HPDE6-E6E7 (cell line): ENCODE data around the gene FLT4.

Source experiments
- DNase-seq: peaks from one replicate; pipeline ENCODE4 v3.0.0; 2011; ENCODE audit warnings: missing footprints; ENCODE audit errors: extremely low spot score

FLT4 gene

GRCh38 chr5:180626661-180627385 is 22.6 kb downstream of the FLT4 start:
- DNase-seq: no peak

- no peak for DNase-seq
These were observed 23.4 kb downstream of the FLT4 start for GRCh38 chr5:180625791-180626660.

- DNase-seq: no peak
These were observed 24.1 kb downstream of the FLT4 start for GRCh38 chr5:180625125-180625790.

DNA sequence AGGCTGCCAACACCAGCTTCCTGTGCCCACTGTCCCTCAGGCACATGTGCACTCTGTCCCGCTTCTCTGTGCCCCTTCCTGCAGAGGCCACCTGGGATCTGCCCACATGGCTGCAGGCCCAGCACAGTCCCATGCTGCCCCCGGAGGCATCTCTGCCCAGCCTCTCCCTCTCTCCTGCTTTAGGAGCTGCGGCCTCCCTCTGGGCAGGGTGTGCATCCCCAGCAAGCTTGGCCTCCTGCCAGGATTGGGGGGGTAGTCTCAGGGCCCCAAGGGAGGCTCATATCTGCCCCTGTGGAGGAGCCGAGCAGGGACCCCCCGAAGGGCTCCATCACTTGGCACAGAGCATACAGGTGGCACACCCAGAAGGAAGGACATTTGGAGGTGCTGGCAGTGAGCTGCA is 24.8 kb downstream of the FLT4 start:
- no peak for DNase-seq

DNA sequence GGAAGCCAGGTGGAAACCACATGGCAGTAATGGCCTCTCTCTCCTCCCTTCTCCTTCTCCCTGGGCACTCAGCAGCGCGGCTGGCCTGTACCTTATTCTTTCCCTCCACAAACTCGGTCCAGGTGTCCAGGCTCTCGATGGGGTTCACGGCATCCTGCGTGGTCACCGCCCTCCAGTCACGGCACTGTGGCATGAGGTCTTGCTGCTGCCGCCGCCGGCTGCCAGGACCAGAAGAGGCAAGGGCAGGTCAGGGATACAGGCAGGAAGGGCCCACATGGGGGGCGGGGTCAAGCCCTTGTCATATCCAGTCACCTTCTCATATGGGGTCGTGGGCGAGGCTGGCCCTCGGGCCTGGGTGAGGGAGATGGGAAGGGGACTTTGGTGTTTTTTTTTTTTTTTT is 25.6 kb downstream of the FLT4 start:
- no peak for DNase-seq

- no peak for DNase-seq
These were observed 26.0 kb downstream of the FLT4 start for GRCh38 chr5:180623411-180623834.

- no peak for DNase-seq
These were observed 26.5 kb downstream of the FLT4 start for GRCh38 chr5:180622910-180623309.

- no peak for DNase-seq
These were observed 28.1 kb downstream of the FLT4 start for GRCh38 chr5:180621311-180621710.

DNA sequence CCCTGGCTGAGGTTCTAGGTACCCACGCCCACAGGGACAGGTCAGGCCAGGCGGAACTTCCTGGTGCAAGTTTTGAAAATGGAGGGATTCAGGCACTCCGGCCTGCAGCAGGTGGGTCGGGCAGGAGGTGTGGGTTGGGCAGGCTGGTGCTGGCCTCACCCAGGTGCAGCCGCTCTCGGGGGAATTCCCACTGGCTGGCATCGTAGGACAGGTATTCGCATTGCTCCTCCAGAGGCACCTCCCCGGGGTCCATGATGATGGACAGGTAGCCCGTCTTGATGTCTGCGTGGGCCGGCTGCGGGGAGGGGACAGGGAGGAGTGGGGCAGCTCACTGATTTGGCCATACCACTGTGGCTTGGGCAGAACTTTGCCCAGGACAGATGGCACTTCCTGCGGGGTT is 29.4 kb downstream of the FLT4 start:
- DNase-seq: no peak

DNA sequence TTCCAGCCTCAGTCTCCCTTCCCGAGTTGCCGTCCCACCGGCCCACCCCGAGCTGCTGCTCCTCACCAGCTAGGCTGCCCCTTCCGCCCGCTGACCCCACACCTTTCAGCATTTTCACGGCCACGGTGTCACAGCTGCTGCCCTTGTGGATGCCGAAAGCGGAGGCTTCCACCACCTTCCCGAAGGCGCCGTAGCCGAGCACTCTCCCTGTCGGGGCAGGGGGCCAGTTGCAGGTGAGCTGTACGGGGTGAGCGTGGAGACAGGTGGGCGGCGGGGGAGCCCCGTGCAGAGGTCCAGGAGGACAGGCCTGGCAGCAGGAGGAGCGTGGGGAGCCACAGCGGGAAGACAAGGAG is 29.9 kb downstream of the FLT4 start:
- DNase-seq: no peak

- no peak for DNase-seq
These were observed 30.4 kb downstream of the FLT4 start for GRCh38 chr5:180618829-180619562.

DNA sequence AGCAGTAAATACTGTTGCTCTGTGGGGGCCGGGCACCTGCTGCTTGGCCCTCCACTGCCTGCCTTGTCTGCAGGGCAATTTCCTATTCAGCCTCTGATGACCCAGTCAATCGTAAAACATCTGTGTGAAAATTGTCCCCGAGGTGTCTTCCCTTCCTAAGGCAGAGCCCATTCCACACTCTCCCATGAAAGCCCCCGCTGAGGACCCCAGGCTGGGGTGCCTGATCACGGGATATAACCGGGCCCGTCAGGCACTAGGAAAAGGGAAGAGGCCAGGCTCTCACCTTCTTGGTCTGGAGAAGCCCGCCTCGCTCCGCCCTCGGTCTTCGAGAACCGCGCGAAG is 30.9 kb downstream of the FLT4 start:
- no peak for DNase-seq

DNA sequence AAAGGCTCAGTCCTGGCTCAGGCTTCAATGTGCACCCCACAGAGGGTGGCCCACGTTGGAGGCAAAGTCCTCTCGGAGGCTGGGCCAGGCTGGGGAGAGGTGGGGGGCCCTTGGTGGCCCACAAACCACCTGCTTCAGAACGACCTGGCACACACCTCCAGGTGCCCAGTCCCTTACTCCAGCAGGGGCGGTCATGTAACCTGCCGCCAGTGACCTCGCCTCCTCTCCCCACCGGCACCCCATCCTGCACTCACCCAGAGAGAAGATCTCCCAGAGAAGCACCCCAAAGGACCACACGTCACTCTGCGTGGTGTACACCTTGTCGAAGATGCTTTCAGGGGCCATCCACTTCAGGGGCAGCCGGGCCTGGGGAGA is 35.6 kb downstream of the FLT4 start:
- no peak for DNase-seq

- no peak for DNase-seq
These were observed 36.1 kb downstream of the FLT4 start for GRCh38 chr5:180613188-180613813.

- DNase-seq: no peak
These were observed 36.7 kb downstream of the FLT4 start for GRCh38 chr5:180612683-180613082.

DNA sequence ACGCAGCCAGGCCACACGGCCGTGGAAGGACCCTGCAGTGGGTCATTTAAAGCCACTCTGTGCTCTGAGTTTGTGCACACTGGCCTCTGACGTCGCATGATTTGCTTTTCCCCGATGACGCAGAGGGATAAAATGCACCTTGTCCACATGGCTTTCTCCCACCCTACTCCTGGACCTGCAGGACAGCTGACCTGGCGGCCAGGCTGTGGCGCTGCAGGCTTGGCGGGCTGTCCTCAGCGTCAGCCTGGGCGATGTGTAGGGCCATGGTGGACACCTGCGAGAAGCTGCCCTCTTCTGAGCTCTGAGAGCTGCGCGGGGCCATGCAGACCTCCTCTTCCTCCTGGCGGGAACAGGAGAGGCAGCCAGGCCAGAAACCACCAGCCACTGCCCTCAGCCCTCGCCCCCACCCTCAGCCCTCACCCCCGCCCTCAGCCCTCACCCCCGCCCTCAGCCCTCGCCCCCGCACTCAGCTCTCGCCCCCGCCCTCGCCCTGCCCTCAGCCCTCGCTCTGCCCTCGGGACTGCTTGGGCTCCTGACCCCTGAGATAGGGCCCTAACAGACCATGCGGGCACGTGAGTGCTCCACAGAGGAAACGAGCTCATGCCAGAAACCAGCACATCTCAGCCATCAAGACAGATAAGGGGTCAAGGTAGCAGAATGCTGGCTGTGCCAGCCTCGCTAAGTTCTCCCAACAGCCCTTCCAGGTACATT is 38.1 kb downstream of the FLT4 start:
- no peak for DNase-seq

DNA sequence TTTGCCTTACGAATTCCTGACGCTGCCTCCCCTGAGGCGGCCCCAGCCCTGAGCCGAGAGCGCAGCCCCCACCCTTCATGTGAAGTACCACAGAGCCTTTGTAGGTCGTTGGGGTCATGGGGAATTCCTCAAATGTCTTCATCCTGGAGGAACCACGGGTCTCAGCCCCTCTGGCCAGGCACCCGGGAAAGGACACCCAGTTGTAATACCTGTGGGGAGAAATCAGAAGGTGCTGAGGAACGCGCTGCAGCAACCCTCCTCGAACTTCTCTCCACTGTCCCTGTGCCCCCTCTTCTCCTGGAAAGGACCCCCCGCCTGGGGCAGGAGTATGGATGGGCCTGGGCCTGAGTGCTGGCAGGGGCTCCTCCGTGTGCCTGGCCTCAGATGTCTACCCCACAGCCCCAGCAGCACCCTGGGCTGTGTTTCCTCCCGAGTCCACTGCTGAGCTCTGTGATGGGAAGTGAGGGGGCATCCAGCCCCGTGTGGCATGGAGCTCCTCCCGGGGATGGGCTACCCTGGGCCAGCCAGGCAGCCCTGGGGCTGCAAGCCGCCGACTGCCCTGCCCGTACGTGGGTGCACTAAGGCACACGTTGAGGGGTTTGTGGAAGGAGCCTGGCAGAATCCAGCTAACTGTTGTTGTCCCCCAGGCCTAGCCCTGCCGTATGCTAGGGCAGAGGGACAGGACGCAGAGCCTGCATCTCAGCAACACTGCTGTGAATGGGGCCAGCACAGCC is 39.4 kb downstream of the FLT4 start:
- no peak for DNase-seq

GRCh38 chr5:180609386-180609785 is 40.0 kb downstream of the FLT4 start:
- no peak for DNase-seq

DNA sequence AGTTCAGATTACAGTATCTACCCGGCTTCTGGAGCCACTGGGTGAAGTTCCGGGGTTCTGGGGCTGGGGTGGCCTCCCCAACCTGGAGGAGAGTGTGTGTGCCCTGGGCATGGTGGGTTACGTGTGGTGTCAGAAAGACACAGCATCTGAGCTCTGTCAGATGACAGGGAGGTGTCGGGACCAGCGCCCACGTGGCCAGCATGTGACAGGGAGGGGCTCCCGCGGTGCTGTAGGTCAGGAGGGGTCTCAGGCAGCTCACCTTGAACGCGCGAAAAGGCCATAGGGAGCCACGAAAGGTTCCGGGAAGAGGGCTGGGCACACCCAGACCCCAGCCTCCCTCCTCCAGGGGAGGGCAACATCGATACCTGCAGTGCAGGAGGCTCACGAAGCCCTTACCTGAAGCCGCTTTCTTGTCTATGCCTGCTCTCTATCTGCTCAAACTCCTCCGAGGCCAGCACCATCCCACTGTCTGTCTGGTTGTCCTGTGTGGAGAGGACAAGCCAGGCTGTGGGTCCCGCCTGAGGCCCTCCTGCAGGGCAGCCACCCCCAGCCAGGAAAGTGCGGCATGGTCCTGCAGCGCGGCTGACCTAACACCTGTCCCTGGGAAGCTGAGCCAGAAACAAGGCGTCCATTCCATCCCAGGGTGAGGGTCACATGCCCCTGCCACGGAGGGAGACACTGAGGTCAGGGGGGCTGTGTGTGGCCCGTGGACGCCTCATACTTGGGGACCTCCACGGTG is 40.7 kb downstream of the FLT4 start:
- no peak for DNase-seq
